HEK293 (cell line): ENCODE results near the gene PDE4D.

ENCODE experiments used
- AEBP2 ChIP-seq: fragments of 450-650 bp; formaldehyde crosslinking; IDR thresholded peaks from 2 replicates; pipeline ENCODE4 v1.5.1; 2016; ENCODE audit warnings: missing biosample characterization, missing genetic modification characterization, borderline replicate concordance
- GFI1B ChIP-seq: fragments of 450-650 bp; formaldehyde crosslinking; IDR thresholded peaks from 2 replicates; pipeline ENCODE4 v1.5.1; 2016; ENCODE audit warnings: missing biosample characterization, missing genetic modification characterization
- GLI4 ChIP-seq: fragments of 450-650 bp; formaldehyde crosslinking; IDR thresholded peaks from 2 replicates; pipeline ENCODE4 v1.5.1; 2016; ENCODE audit warnings: missing biosample characterization, missing genetic modification characterization
- HIC1 ChIP-seq: fragments of 450-650 bp; formaldehyde crosslinking; IDR thresholded peaks from 2 replicates; pipeline ENCODE4 v1.5.1; 2016; ENCODE audit warnings: missing biosample characterization, missing genetic modification characterization
- HOXC10 ChIP-seq: sonication (generic); formaldehyde crosslinking; IDR thresholded peaks from 2 replicates; pipeline ENCODE4 v1.8.1; 2023; ENCODE audit warnings: mild to moderate bottlenecking, missing genetic modification reagents
- KLF1 ChIP-seq: fragments of 450-650 bp; formaldehyde crosslinking; IDR thresholded peaks from 2 replicates; pipeline ENCODE4 v1.5.1; 2016; ENCODE audit warnings: missing biosample characterization, missing genetic modification characterization
- SALL2 ChIP-seq: fragments of 450-650 bp; formaldehyde crosslinking; IDR thresholded peaks from 2 replicates; pipeline ENCODE4 v1.5.0; 2017; ENCODE audit warnings: missing biosample characterization, mild to moderate bottlenecking, missing genetic modification characterization, borderline replicate concordance
- SP7 ChIP-seq: fragments of 450-650 bp; formaldehyde crosslinking; IDR thresholded peaks from 2 replicates; pipeline ENCODE4 v1.5.1; 2016; ENCODE audit warnings: missing biosample characterization, missing genetic modification characterization
- TCF7L2 ChIP-seq: IDR thresholded peaks from 2 replicates; pipeline ENCODE4 v1.6.1; 2011; ENCODE audit warnings: low read depth, mild to moderate bottlenecking, inconsistent platforms, low read length, moderate library complexity, borderline replicate concordance
- YY1 ChIP-seq: fragments of 450-650 bp; formaldehyde crosslinking; IDR thresholded peaks from 2 replicates; pipeline ENCODE4 v1.5.1; 2018; ENCODE audit warnings: missing biosample characterization, missing genetic modification characterization
- ZBTB1 ChIP-seq: fragments of 450-650 bp; formaldehyde crosslinking; IDR thresholded peaks from 2 replicates; pipeline ENCODE4 v1.5.1; 2016; ENCODE audit warnings: missing biosample characterization, missing genetic modification characterization
- ZBTB20 ChIP-seq: fragments of 450-650 bp; formaldehyde crosslinking; IDR thresholded peaks from 2 replicates; pipeline ENCODE4 v1.5.1; 2016; ENCODE audit warnings: missing biosample characterization, missing genetic modification characterization
- ZNF19 ChIP-seq: fragments of 450-650 bp; formaldehyde crosslinking; IDR thresholded peaks from 2 replicates; pipeline ENCODE4; 2016; ENCODE audit warnings: missing biosample characterization, missing genetic modification characterization, low read depth
- ZNF211 ChIP-seq: fragments of 450-650 bp; formaldehyde crosslinking; IDR thresholded peaks from 2 replicates; pipeline ENCODE4 v1.5.1; 2016; ENCODE audit warnings: low read depth, missing biosample characterization, missing genetic modification characterization
- ZNF266 ChIP-seq: fragments of 450-650 bp; formaldehyde crosslinking; IDR thresholded peaks from 2 replicates; pipeline ENCODE4 v1.5.1; 2016; ENCODE audit warnings: missing biosample characterization, missing genetic modification characterization, low read depth
- ZNF366 ChIP-seq: fragments of 450-650 bp; formaldehyde crosslinking; conservative IDR thresholded peaks from 2 replicates; pipeline ENCODE4 v1.5.1; 2016; ENCODE audit warnings: missing biosample characterization, missing genetic modification characterization
- ZNF426 ChIP-seq: fragments of 450-650 bp; formaldehyde crosslinking; IDR thresholded peaks from 2 replicates; pipeline ENCODE4 v1.5.1; 2017; ENCODE audit warnings: missing biosample characterization, missing genetic modification characterization, mild to moderate bottlenecking, inconsistent platforms, moderate library complexity
- ZNF488 ChIP-seq: fragments of 450-650 bp; formaldehyde crosslinking; IDR thresholded peaks from 2 replicates; pipeline ENCODE4 v1.5.1; 2016; ENCODE audit warnings: missing biosample characterization, missing genetic modification characterization
- ZNF560 ChIP-seq: fragments of 450-650 bp; formaldehyde crosslinking; IDR thresholded peaks from 2 replicates; pipeline ENCODE4 v1.5.1; 2017; ENCODE audit warnings: missing biosample characterization, missing genetic modification characterization, borderline replicate concordance
- ZNF610 ChIP-seq: fragments of 450-650 bp; formaldehyde crosslinking; IDR thresholded peaks from 2 replicates; pipeline ENCODE4 v1.5.1; 2016; ENCODE audit warnings: missing biosample characterization, missing genetic modification characterization, borderline replicate concordance
- ZNF629 ChIP-seq: fragments of 450-650 bp; formaldehyde crosslinking; IDR thresholded peaks from 2 replicates; pipeline ENCODE4 v1.5.1; 2017; ENCODE audit warnings: missing biosample characterization, missing genetic modification characterization
- ZNF670 ChIP-seq: fragments of 450-650 bp; formaldehyde crosslinking; IDR thresholded peaks from 2 replicates; pipeline ENCODE4 v1.5.1; 2016; ENCODE audit warnings: missing biosample characterization, missing genetic modification characterization, low read depth
- ZNF677 ChIP-seq: fragments of 450-650 bp; IDR thresholded peaks from 2 replicates; pipeline ENCODE4 v1.5.0; 2018; ENCODE audit warnings: missing biosample characterization, mild to moderate bottlenecking, missing genetic modification characterization, moderate library complexity
- ZNF747 ChIP-seq: fragments of 450-650 bp; formaldehyde crosslinking; IDR thresholded peaks from 2 replicates; pipeline ENCODE4 v1.5.1; 2016; ENCODE audit warnings: missing biosample characterization, missing genetic modification characterization
- ZNF76 ChIP-seq: fragments of 450-650 bp; formaldehyde crosslinking; IDR thresholded peaks from 2 replicates; pipeline ENCODE4; 2016; ENCODE audit warnings: low read depth, missing biosample characterization, missing genetic modification characterization, borderline replicate concordance
- ZNF776 ChIP-seq: fragments of 450-650 bp; formaldehyde crosslinking; IDR thresholded peaks from 2 replicates; pipeline ENCODE4 v1.5.0; 2017; ENCODE audit warnings: missing biosample characterization, missing genetic modification characterization, borderline replicate concordance
- TF ChIP-seq, protein P1 (sequence below): fragments of 450-650 bp; formaldehyde crosslinking; IDR thresholded peaks from 2 replicates; pipeline ENCODE4 v1.5.1; 2016; ENCODE audit warnings: missing biosample characterization, missing genetic modification characterization
- TF ChIP-seq, protein P2 (sequence below): fragments of 450-650 bp; formaldehyde crosslinking; IDR thresholded peaks from 2 replicates; pipeline ENCODE4 v1.5.1; 2017; ENCODE audit warnings: missing biosample characterization, missing genetic modification characterization
- TF ChIP-seq, protein P3 (sequence below): fragments of 450-650 bp; formaldehyde crosslinking; IDR thresholded peaks from 2 replicates; pipeline ENCODE4 v1.5.1; 2016; ENCODE audit warnings: missing biosample characterization, missing genetic modification characterization

PDE4D gene

DNA sequence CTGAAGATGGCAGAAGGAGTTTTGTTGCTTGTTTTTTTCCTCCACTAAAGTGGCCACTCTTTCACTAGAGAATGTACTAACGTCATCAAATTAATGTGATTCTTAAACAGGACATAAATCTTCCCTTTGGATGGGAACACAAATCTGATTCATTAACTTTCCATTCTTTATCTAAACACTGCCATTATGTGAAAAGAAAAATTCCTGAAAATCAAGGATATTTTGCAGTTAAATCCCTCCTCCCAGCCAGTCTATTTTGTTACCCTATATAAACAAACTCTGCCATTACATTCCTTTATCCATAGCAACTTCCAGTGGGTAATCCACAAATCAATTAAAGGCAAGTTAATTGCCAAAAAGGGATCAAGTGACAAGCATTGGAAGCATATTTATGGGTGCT lies 546.5 kb downstream of the PDE4D start (continued):
- peak; percentile 56; the same call in 1 of the 2 replicates for TF ChIP-seq HIC1 (tag by site-specific recombination)
- TF ChIP-seq TCF7L2: no peak
- no peak for TF ChIP-seq SALL2 (tag by site-specific recombination)
- TF ChIP-seq ZNF560 (tag by site-specific recombination): no peak
- TF ChIP-seq, protein P1, sequence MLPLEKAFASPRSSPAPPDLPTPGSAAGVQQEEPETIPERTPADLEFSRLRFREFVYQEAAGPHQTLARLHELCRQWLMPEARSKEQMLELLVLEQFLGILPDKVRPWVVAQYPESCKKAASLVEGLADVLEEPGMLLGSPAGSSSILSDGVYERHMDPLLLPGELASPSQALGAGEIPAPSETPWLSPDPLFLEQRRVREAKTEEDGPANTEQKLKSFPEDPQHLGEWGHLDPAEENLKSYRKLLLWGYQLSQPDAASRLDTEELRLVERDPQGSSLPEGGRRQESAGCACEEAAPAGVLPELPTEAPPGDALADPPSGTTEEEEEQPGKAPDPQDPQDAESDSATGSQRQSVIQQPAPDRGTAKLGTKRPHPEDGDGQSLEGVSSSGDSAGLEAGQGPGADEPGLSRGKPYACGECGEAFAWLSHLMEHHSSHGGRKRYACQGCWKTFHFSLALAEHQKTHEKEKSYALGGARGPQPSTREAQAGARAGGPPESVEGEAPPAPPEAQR: no peak
- TF ChIP-seq ZNF670 (tag by site-specific recombination): no peak
- TF ChIP-seq ZNF366 (tag by site-specific recombination): no peak
- TF ChIP-seq KLF1 (tag by site-specific recombination): no peak
- TF ChIP-seq ZNF426 (tag by site-specific recombination): no peak
- no peak for TF ChIP-seq ZNF19 (tag by site-specific recombination)
- TF ChIP-seq ZNF677 (tag by site-specific recombination): no peak
- no peak for TF ChIP-seq HOXC10
- TF ChIP-seq, protein P2, sequence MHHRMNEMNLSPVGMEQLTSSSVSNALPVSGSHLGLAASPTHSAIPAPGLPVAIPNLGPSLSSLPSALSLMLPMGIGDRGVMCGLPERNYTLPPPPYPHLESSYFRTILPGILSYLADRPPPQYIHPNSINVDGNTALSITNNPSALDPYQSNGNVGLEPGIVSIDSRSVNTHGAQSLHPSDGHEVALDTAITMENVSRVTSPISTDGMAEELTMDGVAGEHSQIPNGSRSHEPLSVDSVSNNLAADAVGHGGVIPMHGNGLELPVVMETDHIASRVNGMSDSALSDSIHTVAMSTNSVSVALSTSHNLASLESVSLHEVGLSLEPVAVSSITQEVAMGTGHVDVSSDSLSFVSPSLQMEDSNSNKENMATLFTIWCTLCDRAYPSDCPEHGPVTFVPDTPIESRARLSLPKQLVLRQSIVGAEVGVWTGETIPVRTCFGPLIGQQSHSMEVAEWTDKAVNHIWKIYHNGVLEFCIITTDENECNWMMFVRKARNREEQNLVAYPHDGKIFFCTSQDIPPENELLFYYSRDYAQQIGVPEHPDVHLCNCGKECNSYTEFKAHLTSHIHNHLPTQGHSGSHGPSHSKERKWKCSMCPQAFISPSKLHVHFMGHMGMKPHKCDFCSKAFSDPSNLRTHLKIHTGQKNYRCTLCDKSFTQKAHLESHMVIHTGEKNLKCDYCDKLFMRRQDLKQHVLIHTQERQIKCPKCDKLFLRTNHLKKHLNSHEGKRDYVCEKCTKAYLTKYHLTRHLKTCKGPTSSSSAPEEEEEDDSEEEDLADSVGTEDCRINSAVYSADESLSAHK (tag by site-specific recombination): no peak
- no peak for TF ChIP-seq ZNF776 (tag by site-specific recombination)
- no peak for TF ChIP-seq ZNF747 (tag by site-specific recombination)
- TF ChIP-seq ZBTB1 (tag by site-specific recombination): no peak
- no peak for TF ChIP-seq YY1
- peak; percentile 78 for TF ChIP-seq ZNF629 (tag by site-specific recombination)
- peak; percentile 79 for TF ChIP-seq GFI1B (tag by site-specific recombination)
- no peak for TF ChIP-seq ZNF266 (tag by site-specific recombination)
- no peak for TF ChIP-seq ZBTB20 (tag by site-specific recombination)
- no peak for TF ChIP-seq ZNF488
- 0 out of 2 replicates have a peak, but pooled peaks have one; percentile 12 for TF ChIP-seq SP7 (tag by site-specific recombination)
- TF ChIP-seq, protein P3, sequence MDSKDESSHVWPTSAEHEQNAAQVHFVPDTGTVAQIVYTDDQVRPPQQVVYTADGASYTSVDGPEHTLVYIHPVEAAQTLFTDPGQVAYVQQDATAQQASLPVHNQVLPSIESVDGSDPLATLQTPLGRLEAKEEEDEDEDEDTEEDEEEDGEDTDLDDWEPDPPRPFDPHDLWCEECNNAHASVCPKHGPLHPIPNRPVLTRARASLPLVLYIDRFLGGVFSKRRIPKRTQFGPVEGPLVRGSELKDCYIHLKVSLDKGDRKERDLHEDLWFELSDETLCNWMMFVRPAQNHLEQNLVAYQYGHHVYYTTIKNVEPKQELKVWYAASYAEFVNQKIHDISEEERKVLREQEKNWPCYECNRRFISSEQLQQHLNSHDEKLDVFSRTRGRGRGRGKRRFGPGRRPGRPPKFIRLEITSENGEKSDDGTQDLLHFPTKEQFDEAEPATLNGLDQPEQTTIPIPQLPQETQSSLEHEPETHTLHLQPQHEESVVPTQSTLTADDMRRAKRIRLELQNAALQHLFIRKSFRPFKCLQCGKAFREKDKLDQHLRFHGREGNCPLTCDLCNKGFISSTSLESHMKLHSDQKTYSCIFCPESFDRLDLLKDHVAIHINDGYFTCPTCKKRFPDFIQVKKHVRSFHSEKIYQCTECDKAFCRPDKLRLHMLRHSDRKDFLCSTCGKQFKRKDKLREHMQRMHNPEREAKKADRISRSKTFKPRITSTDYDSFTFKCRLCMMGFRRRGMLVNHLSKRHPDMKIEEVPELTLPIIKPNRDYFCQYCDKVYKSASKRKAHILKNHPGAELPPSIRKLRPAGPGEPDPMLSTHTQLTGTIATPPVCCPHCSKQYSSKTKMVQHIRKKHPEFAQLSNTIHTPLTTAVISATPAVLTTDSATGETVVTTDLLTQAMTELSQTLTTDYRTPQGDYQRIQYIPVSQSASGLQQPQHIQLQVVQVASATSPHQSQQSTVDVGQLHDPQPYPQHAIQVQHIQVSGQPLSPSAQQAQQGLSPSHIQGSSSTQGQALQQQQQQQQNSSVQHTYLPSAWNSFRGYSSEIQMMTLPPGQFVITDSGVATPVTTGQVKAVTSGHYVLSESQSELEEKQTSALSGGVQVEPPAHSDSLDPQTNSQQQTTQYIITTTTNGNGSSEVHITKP: peak; percentile 25; the same call in 1 of the 2 replicates
- TF ChIP-seq ZNF610 (tag by site-specific recombination): no peak
- no peak for TF ChIP-seq ZNF76 (tag by site-specific recombination)
- no peak for TF ChIP-seq ZNF211
- no peak for TF ChIP-seq AEBP2 (tag by site-specific recombination)
- no peak for TF ChIP-seq GLI4
